ENCODE results near the gene PLCG1. TPM values are rescaled to one million over a fixed set of nuclear protein-coding genes. Genes with fewer than 3 reads are reported as not detected.

Gene PLCG1
- total and polyA plus RNA-seq, 2 experiments from 2014 or later, result 27.4 to 206 TPM

- no peak for TF ChIP-seq ZNF462 (CRISPR knock-in tag; IDR thresholded peaks at IDR 0.05)
- TF ChIP-seq ETS1 (IDR thresholded peaks at IDR 0.05), result no peak
- TF ChIP-seq EZH2phosphoT487 (IDR thresholded peaks at IDR 0.05; ENCODE audit: unreplicated experiment), result no peak
- TF ChIP-seq JUNB (IDR thresholded peaks at IDR 0.05; ENCODE audit: unreplicated experiment), result no peak
- TF ChIP-seq STAT1 (IDR thresholded peaks at IDR 0.05; ENCODE audit: unreplicated experiment), result no peak
- TF ChIP-seq EZH2 (IDR thresholded peaks at IDR 0.05; ENCODE audit: low read depth, unreplicated experiment), result no peak
Observed at GRCh38 chr20:41174782-41175181, 37.4 kb downstream of the PLCG1 start (continued).

GRCh38 chr20:41175201-41175651, 37.9 kb downstream of the PLCG1 start:
- ATAC-seq (no peak), DNase-seq (ENCODE audit: low spot score) (no peak)
- H3K4me1 ChIP-seq (ENCODE audit: insufficient read depth), result peaks cover 5% of the 10 kb centered on the region; the same call in 1 of the 2 replicates
- H3K79me2 ChIP-seq (replicated peaks; ENCODE audit: insufficient read depth), result no peaks in the 10 kb centered on the region
- H3K4me3 ChIP-seq, result no peak overlapping the region
- peaks cover 16% of the 10 kb centered on the region; the same call in 2 of the 3 replicates for H3K4me1 Mint-ChIP-seq
- H3K9me2 ChIP-seq (ENCODE audit: insufficient read depth), result no peaks in the 10 kb centered on the region
- H3K36me3 Mint-ChIP-seq (ENCODE audit: low read depth), result peaks cover 74% of the 10 kb centered on the region
- H3K27ac Mint-ChIP-seq, result no peak overlapping the region
- peaks cover 18% of the 10 kb centered on the region for H3K27me3 Mint-ChIP-seq (ENCODE audit: insufficient read depth, low read depth, poor library complexity)
- peaks cover 8% of the 10 kb centered on the region for H4K20me1 ChIP-seq (replicated peaks; ENCODE audit: insufficient read depth)
- no peaks in the 10 kb centered on the region for H3K27me3 ChIP-seq (ENCODE audit: insufficient read depth)
- H3F3A ChIP-seq (replicated peaks; ENCODE audit: low read depth), result peaks cover 6% of the 10 kb centered on the region; the same call in 1 of the 2 replicates
- no peak overlapping the region for H3K27ac ChIP-seq (ENCODE audit: low read depth)
- no peak overlapping the region for H2AFZ ChIP-seq
- H3K36me3 ChIP-seq (ENCODE audit: insufficient read depth), result peaks cover 29% of the 10 kb centered on the region
- no peaks in the 10 kb centered on the region; the same call in 2 of the 3 replicates for H3K9me3 Mint-ChIP-seq
- no peak overlapping the region for H3K4me3 Mint-ChIP-seq
- H3K4me2 ChIP-seq, result no peak overlapping the region
- TF ChIP-seq REST (IDR thresholded peaks at IDR 0.05; ENCODE audit: unreplicated experiment) (no peak), EZH2phosphoT487 (IDR thresholded peaks at IDR 0.05; ENCODE audit: unreplicated experiment) (no peak), ETS1 (IDR thresholded peaks at IDR 0.05) (no peak), POLR2AphosphoS5 (IDR thresholded peaks at IDR 0.05; ENCODE audit: low read depth) (no peak), NANOG (IDR thresholded peaks at IDR 0.05; ENCODE audit: borderline replicate concordance) (no peak), STAT1 (IDR thresholded peaks at IDR 0.05; ENCODE audit: unreplicated experiment) (no peak), ZNF114 (CRISPR knock-in tag; IDR thresholded peaks at IDR 0.05) (no peak), CREB1 (CRISPR knock-in tag; IDR thresholded peaks at IDR 0.05; ENCODE audit: low read depth) (no peak)

Measured in GM23338 (cell line).